ENCODE results near the gene TBC1D5. TPM values are rescaled to one million over a fixed set of nuclear protein-coding genes. Genes with fewer than 3 reads are reported as not detected.

Gene TBC1D5
- total and polyA plus RNA-seq, 2 of the 8 experiments (the other 6 are each of a cell fraction or from before 2014, with no cell fraction given): 11.0 to 22.9 TPM

DNA sequence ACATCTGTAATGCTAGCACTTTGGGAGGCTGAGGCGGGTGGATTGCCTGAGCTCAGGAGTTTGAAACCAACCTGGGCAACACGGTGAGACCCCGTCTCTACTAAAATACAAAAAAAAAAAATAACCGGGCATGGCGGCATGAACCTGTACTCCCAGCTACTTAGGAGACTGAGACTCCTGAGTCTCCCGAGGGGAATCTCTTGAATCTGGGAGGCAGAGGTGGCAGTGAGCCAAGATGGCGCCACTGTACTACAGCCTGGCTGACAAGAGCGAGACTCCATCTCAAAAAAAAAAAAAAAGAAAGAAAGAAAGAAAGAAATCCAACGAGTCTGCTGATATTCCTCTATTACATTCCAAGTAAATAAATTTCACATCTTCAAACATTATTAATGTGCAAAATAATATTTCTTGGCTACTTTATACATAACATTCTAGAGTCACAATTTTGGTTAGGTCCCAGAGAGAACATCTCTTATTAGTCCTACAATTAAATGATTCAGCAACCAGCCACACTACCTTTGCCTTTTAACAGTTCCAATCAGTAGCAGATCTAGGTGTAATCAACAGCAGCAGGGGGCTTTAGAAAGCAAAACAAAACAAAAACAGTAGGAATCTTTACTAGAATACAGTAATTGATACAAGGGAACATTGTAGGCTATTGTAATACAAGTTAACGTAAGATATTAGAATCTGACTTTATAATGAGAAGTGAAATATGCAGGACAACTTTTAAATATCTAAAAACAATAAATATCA, 195.8 kb downstream of the TBC1D5 start (continued):
- TF ChIP-seq RBBP5 (IDR thresholded peaks at IDR 0.05; ENCODE audit: borderline replicate concordance, low read depth, low read length) (no peak), RAD21 (IDR thresholded peaks at IDR 0.05 in 1 of 2, conservative IDR thresholded peaks at IDR 0.05 in 1 of 2; ENCODE audit: low read depth in 2 of 2, low read length in 2 of 2) (no peak), SIN3A (conservative IDR thresholded peaks at IDR 0.05 in 1 of 2, IDR thresholded peaks at IDR 0.05 in 1 of 2; ENCODE audit: low read depth in 1 of 2, low read length in 2 of 2) (no peak), TAF7 (optimal IDR thresholded peaks at IDR 0.05; ENCODE audit: borderline replicate concordance, low read depth, low read length) (no peak), HDAC2 (IDR thresholded peaks at IDR 0.05; ENCODE audit: borderline replicate concordance in 1 of 2, low read depth in 2 of 2, low read length in 2 of 2) (no peak)
- TF ChIP-seq, protein P1, sequence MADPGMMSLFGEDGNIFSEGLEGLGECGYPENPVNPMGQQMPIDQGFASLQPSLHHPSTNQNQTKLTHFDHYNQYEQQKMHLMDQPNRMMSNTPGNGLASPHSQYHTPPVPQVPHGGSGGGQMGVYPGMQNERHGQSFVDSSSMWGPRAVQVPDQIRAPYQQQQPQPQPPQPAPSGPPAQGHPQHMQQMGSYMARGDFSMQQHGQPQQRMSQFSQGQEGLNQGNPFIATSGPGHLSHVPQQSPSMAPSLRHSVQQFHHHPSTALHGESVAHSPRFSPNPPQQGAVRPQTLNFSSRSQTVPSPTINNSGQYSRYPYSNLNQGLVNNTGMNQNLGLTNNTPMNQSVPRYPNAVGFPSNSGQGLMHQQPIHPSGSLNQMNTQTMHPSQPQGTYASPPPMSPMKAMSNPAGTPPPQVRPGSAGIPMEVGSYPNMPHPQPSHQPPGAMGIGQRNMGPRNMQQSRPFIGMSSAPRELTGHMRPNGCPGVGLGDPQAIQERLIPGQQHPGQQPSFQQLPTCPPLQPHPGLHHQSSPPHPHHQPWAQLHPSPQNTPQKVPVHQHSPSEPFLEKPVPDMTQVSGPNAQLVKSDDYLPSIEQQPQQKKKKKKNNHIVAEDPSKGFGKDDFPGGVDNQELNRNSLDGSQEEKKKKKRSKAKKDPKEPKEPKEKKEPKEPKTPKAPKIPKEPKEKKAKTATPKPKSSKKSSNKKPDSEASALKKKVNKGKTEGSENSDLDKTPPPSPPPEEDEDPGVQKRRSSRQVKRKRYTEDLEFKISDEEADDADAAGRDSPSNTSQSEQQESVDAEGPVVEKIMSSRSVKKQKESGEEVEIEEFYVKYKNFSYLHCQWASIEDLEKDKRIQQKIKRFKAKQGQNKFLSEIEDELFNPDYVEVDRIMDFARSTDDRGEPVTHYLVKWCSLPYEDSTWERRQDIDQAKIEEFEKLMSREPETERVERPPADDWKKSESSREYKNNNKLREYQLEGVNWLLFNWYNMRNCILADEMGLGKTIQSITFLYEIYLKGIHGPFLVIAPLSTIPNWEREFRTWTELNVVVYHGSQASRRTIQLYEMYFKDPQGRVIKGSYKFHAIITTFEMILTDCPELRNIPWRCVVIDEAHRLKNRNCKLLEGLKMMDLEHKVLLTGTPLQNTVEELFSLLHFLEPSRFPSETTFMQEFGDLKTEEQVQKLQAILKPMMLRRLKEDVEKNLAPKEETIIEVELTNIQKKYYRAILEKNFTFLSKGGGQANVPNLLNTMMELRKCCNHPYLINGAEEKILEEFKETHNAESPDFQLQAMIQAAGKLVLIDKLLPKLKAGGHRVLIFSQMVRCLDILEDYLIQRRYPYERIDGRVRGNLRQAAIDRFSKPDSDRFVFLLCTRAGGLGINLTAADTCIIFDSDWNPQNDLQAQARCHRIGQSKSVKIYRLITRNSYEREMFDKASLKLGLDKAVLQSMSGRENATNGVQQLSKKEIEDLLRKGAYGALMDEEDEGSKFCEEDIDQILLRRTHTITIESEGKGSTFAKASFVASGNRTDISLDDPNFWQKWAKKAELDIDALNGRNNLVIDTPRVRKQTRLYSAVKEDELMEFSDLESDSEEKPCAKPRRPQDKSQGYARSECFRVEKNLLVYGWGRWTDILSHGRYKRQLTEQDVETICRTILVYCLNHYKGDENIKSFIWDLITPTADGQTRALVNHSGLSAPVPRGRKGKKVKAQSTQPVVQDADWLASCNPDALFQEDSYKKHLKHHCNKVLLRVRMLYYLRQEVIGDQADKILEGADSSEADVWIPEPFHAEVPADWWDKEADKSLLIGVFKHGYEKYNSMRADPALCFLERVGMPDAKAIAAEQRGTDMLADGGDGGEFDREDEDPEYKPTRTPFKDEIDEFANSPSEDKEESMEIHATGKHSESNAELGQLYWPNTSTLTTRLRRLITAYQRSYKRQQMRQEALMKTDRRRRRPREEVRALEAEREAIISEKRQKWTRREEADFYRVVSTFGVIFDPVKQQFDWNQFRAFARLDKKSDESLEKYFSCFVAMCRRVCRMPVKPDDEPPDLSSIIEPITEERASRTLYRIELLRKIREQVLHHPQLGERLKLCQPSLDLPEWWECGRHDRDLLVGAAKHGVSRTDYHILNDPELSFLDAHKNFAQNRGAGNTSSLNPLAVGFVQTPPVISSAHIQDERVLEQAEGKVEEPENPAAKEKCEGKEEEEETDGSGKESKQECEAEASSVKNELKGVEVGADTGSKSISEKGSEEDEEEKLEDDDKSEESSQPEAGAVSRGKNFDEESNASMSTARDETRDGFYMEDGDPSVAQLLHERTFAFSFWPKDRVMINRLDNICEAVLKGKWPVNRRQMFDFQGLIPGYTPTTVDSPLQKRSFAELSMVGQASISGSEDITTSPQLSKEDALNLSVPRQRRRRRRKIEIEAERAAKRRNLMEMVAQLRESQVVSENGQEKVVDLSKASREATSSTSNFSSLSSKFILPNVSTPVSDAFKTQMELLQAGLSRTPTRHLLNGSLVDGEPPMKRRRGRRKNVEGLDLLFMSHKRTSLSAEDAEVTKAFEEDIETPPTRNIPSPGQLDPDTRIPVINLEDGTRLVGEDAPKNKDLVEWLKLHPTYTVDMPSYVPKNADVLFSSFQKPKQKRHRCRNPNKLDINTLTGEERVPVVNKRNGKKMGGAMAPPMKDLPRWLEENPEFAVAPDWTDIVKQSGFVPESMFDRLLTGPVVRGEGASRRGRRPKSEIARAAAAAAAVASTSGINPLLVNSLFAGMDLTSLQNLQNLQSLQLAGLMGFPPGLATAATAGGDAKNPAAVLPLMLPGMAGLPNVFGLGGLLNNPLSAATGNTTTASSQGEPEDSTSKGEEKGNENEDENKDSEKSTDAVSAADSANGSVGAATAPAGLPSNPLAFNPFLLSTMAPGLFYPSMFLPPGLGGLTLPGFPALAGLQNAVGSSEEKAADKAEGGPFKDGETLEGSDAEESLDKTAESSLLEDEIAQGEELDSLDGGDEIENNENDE (IDR thresholded peaks at IDR 0.05; ENCODE audit: insufficient replicate concordance, low read length): no peak
